ENCODE measurements around the gene TCHH. TPM values are rescaled to one million over a fixed set of nuclear protein-coding genes. Genes with fewer than 3 reads are reported as not detected.
A peak's percentile ranks its signal among the peaks of the same experiment; 100 is the strongest.

TCHH gene
- total and polyA plus RNA-seq, 2 donors: 0.11 TPM; not detected in 1

DNA sequence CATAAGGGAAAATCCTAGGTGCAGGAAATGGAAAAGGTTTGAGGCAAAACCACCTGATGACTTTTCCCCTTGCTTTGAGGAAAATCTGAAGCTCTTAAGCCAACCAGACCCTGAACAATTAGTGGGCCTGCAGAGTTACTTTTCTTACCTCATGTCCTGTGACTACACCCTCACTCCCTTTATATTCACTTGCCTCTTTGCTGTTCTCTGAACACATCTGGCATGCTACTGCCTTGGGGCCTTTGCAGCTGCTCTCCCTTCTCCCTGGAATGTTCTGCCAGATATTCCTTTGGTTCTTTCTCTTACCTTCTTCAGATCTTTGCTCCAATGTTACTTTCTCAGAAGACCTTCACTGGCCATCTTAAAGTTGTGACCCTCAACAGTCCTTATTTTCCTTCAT, 22.0 kb upstream of the TCHH start:
- H3K27ac ChIP-seq (ENCODE audit: low read depth): no peak overlapping the region
- no peak for DNase-seq (ENCODE audit: extremely low spot score)
- H3K4me1 ChIP-seq (ENCODE audit: insufficient read depth): no peaks in the 10 kb centered on the region
- no peaks in the 10 kb centered on the region for H3K36me3 ChIP-seq (ENCODE audit: insufficient read depth)
- H3K4me3 ChIP-seq (ENCODE audit: low read depth, low read length): no peak overlapping the region

DNA sequence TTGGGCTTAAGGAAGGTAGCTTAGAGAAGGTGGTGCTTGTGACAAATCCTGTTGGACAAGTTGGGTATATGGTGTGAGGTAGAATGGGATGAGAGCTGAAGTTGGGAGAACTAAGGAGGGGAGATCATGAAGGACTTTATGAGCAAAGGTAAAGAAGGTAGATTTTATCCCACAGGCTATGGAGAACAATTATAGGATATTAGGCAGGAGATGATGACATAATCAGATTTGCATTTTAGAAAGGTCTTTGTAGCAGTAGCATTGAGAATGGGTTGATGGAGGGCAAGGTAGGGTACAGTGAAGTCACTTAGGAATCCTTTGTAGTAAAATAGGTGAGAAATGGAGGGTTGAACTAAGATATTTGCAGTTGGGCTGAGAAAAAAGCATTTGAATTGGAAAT, 14.9 kb upstream of the TCHH start:
- H3K4me1 ChIP-seq (ENCODE audit: insufficient read depth): no peaks in the 10 kb centered on the region
- no peaks in the 10 kb centered on the region for H3K36me3 ChIP-seq (ENCODE audit: insufficient read depth)
- H3K4me3 ChIP-seq (ENCODE audit: low read depth, low read length): no peak overlapping the region
- no peak overlapping the region for H3K27ac ChIP-seq (ENCODE audit: low read depth)
- DNase-seq (ENCODE audit: extremely low spot score): no peak

DNA sequence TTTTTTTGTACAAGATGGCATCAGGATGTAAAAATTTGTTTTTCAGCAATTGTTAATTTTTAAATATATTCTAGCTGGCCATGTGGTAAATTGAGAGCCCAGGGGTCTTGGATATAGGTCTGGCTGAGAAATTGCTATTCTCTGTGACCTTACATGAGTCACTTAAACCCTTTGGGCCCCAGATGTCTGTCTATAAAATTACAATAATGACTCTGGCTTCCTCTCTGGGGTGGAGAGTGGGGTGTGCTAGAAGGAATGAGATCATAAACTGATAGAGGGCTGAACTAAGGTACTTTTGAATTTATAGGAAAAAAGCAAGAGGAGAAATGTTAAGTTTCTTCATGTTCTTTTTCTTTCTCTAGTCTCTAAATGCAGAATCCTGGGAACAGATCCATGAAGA, 12.4 kb upstream of the TCHH start:
- H3K27ac ChIP-seq (ENCODE audit: low read depth): no peak overlapping the region
- no peak overlapping the region for H3K4me3 ChIP-seq (ENCODE audit: low read depth, low read length)
- no peaks in the 10 kb centered on the region for H3K36me3 ChIP-seq (ENCODE audit: insufficient read depth)

DNA sequence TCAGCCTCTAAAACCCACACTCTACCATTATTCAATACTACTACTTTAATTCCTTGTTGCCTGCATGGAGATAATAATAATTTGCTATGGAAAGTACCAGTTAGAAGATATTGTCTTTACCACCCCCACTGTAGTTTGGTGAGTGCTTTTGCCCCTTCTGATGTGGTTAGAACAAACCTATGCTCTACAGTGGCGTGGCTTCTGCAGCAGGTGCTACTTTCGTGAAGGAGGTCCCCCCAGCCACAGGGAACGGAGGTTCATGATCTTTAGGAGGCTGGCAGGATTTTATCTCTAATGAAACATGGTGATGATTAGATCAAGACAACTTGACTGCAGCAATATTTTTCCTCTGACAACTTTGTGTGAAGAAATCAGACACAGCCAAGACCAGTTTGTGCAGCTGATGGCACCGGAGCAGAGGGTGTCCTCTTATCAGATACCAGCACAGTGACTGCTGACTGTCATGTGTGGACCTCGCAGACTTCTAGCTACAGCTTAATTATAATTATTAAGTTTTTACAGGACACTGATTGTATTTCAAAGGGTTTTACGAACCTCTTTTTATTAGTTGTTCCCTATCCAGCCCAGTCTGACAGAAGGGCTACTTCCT, 10.7 kb upstream of the TCHH start:
- DNase-seq (ENCODE audit: extremely low spot score): no peak
- no peak overlapping the region for H3K27ac ChIP-seq (ENCODE audit: low read depth)
- WGBS: 46% methylated on average over 6 of the region's 6 CpGs

More for the DNA sequence above, 12.4 kb upstream of the TCHH start:
- no peak for DNase-seq (ENCODE audit: extremely low spot score)
- H3K4me1 ChIP-seq (ENCODE audit: insufficient read depth): no peaks in the 10 kb centered on the region

DNA sequence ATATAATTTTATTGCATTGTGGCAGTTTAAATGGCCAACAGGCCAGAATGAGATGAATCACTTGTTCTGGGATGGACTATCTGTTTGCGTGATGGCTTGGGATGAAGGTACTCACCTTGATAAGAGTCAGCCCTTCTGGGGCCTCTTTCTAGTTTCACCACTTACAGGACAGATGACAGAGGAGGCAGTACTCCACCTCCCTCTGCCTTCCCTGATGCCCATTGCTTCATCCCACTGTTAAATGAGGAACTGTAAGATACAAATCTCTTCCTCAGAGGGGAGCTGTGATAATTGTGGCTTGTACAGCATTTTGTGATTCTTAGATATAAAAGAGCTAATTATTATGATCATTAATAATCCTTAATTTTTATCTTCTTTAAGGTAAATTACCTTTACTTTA, 3.7 kb upstream of the TCHH start:
- Histone ChIP-seq H3K4me1 (ENCODE audit: insufficient read depth) (no peaks in the 10 kb centered on the region), H3K36me3 (ENCODE audit: insufficient read depth) (no peaks in the 10 kb centered on the region), H3K4me3 (ENCODE audit: low read depth, low read length) (no peak overlapping the region), H3K27ac (ENCODE audit: low read depth) (no peak overlapping the region)
- DNase-seq (ENCODE audit: extremely low spot score): no peak
- WGBS: 87% methylated on average over 1 of the region's 1 CpG

More for the DNA sequence above, 10.7 kb upstream of the TCHH start:
- Histone ChIP-seq H3K4me1 (ENCODE audit: insufficient read depth) (no peaks in the 10 kb centered on the region), H3K4me3 (ENCODE audit: low read depth, low read length) (no peak overlapping the region), H3K36me3 (ENCODE audit: insufficient read depth) (no peaks in the 10 kb centered on the region)

DNA sequence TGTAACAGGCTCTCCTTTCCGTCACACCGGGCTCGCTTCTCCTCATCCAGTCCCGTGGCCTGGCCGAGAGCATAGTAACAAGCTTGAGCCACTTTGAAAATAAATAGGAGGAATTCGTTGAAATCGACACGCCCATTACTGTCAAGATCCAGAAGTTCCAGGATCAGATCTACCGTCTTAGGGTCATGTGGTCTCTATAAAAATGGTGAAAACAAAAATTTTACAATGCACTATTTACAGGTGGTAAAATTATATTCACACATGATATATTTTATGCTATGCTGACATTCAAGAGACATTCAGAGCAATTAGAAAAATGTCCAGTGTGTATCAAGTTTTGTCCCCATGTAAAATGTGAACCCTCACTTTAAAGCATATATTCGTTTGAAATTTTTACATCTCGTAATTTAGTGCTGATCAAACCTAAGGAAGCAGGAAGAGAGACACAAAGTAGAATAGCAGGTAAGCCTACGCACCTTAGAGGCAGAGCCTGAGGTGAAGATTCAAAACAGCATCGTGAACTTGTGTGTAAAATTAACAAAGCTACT, 2.3 kb downstream of the TCHH start:
- 21% methylated on average over 13 of the region's 13 CpGs for WGBS
- Histone ChIP-seq H3K27ac (ENCODE audit: low read depth) (no peak overlapping the region), H3K4me1 (ENCODE audit: insufficient read depth) (no peaks in the 10 kb centered on the region), H3K36me3 (ENCODE audit: insufficient read depth) (no peaks in the 10 kb centered on the region), H3K4me3 (ENCODE audit: low read depth, low read length) (peak overlapping the region; percentile 6)
- no peak for DNase-seq (ENCODE audit: extremely low spot score)

DNA sequence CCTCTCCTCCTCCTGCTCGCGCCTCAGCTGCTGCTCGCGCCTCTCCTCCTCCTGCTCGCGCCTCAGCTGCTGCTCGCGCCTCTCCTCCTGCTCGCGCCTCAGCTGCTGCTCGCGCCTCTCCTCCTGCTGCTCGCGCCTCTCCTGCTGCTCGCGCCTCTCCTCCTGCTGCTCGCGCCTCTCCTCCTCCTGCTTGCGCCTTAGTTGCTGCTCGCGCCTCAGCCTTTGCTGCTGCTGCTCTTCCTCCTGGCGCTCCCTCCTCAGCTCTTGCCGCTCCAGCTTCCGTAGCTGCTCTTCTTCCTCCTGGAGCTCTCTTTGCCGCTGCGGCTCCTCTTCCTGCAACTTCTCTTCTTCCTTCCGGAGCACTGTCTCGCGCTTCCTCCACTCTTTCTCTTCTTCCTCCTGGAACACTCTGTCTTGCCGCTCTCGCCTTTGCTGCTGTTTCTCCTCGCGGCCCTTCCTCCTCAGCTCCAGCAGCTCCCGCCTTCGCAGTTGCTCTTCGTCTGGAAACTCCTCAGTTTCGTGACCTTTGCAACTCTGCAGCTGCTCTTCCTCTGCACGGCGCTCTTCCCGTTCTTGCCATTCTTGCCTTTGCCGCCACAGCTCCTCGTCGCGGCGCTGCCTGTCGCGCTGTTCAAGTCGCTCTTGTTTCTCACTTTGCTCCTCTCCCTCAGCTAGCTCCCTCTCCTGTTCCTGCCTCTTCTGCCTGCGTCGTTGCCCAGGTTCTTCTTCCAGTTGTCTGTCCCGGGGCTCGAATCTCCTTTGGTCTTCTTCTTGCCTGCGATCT, 3.0 kb downstream of the TCHH start:
- Histone ChIP-seq H3K36me3 (ENCODE audit: insufficient read depth) (no peaks in the 10 kb centered on the region), H3K27ac (ENCODE audit: low read depth) (no peak overlapping the region), H3K4me1 (ENCODE audit: insufficient read depth) (no peaks in the 10 kb centered on the region), H3K4me3 (ENCODE audit: low read depth, low read length) (peak overlapping the region; percentile 6)
- WGBS: 2% methylated on average over 53 of the region's 53 CpGs
- DNase-seq (ENCODE audit: extremely low spot score): no peak

DNA sequence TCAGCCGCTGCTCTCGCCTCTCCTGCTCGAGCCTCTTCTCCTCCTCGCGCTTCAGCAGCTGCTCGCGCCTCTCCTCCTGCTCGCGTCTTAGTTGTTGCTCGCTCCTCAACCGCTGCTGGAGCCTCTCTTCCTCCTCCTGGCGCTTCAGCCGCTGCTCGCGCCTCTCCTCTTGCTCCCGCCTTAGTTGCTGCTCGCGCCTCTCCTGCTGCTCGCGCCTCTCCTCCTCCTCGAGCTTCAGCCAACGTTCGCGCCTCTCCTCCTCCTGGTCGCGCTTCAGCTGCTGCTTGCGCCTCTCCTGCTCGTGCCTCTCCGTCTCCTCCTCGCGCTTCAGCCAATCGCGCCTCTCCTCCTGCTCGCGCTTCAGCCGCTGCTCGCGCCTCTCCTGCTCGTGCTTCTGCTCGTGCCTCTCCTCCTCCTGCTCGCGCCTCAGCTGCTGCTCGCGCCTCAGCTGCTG, 3.7 kb downstream of the TCHH start:
- Histone ChIP-seq H3K4me1 (ENCODE audit: insufficient read depth) (no peaks in the 10 kb centered on the region), H3K36me3 (ENCODE audit: insufficient read depth) (no peaks in the 10 kb centered on the region), H3K4me3 (ENCODE audit: low read depth, low read length) (peak overlapping the region; percentile 42), H3K27ac (ENCODE audit: low read depth) (no peak overlapping the region)
- WGBS: under 1% methylated on average over 44 of the region's 44 CpGs
- no peak for DNase-seq (ENCODE audit: extremely low spot score)

DNA sequence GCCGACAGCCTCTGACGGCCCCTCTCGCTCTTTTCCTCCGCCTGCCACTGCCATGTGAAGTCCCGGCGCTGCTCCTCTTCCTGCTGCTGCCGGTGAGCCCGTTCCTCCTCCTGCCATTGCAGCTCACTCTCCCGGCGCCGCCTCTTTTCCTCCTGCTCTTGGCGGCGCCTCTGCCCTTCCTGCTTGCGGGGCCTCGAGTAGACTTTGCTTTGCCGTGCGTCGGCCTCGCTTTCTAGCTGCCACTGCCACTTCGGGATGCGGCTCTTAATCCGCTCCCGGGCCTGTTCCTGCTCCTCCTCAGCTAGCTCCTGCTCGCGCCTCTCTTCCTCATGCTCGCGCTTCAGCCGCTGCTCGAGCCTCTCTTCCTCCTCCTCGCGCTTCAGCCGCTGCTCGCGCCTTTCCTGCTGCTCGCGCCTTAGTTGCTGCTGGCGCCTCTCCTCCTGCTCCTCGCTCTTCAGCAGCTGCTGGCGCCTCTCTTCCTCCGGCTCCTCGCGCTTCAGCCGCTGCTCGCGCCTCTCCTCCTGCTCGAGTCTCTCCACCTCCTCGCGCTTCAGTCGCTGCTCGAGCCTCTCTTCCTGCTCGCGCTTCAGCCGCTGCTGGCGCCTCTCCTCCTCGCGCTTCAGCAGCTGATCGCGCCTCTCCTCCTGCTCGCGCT, 4.3 kb downstream of the TCHH start:
- DNase-seq (ENCODE audit: extremely low spot score): no peak
- under 1% methylated on average over 60 of the region's 60 CpGs for WGBS
- H3K4me1 ChIP-seq (ENCODE audit: insufficient read depth): no peaks in the 10 kb centered on the region

DNA sequence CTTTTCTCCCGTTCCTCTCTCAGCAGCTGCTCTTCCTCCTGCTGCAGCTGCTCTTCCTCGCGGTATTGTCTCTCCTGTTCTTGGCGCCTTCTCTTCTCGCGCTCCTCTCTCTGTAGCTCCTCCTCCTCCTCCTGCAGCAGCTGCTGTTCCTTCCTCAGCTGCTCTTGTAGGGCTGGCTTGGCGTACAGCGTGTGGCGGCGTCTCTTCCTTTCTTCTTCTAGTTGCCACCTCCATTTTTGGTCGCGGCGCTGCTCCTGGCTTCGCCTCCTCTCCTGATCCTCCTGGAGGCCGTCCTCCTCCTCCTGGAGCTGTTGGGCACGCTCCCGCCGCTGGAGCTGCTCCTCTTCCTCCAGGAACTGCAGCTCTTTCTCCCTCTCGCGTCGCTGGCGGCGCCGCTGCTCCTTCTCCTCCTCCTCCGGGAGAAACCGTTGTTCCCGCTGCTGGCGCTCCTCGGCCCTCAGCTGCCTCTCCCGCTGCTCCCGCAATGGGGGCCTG, 4.8 kb downstream of the TCHH start:
- peak overlapping the region; percentile 42 for H3K4me3 ChIP-seq (ENCODE audit: low read depth, low read length)
- H3K36me3 ChIP-seq (ENCODE audit: insufficient read depth): no peaks in the 10 kb centered on the region
- H3K27ac ChIP-seq (ENCODE audit: low read depth): no peak overlapping the region
- 2% methylated on average over 31 of the region's 31 CpGs for WGBS
- H3K4me1 ChIP-seq (ENCODE audit: insufficient read depth): no peaks in the 10 kb centered on the region
- no peak for DNase-seq (ENCODE audit: extremely low spot score)

More for the DNA sequence above, 4.3 kb downstream of the TCHH start:
- Histone ChIP-seq H3K27ac (ENCODE audit: low read depth) (no peak overlapping the region), H3K4me3 (ENCODE audit: low read depth, low read length) (peak overlapping the region; percentile 42), H3K36me3 (ENCODE audit: insufficient read depth) (no peaks in the 10 kb centered on the region)

DNA sequence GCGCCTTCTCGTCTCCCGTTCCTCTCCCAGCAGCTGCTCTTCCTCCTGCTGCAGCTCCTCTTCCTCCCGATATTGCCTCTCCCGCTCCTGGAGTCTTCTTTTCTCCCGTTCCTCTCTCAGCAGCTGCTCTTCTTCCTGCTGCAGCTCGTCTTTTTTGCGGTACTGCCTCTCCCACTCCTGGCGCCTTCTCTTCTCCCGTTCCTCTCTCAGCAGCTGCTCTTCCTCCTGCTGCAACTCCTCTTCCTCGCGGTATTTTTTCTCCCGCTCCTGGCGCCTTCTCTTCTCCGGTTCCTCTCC, 5.3 kb downstream of the TCHH start:
- no peak for DNase-seq (ENCODE audit: extremely low spot score)
- Histone ChIP-seq H3K4me1 (ENCODE audit: insufficient read depth) (no peaks in the 10 kb centered on the region), H3K27ac (ENCODE audit: low read depth) (no peak overlapping the region), H3K4me3 (ENCODE audit: low read depth, low read length) (peak overlapping the region; percentile 42), H3K36me3 (ENCODE audit: insufficient read depth) (no peaks in the 10 kb centered on the region)
- 11% methylated on average over 15 of the region's 15 CpGs for WGBS

DNA sequence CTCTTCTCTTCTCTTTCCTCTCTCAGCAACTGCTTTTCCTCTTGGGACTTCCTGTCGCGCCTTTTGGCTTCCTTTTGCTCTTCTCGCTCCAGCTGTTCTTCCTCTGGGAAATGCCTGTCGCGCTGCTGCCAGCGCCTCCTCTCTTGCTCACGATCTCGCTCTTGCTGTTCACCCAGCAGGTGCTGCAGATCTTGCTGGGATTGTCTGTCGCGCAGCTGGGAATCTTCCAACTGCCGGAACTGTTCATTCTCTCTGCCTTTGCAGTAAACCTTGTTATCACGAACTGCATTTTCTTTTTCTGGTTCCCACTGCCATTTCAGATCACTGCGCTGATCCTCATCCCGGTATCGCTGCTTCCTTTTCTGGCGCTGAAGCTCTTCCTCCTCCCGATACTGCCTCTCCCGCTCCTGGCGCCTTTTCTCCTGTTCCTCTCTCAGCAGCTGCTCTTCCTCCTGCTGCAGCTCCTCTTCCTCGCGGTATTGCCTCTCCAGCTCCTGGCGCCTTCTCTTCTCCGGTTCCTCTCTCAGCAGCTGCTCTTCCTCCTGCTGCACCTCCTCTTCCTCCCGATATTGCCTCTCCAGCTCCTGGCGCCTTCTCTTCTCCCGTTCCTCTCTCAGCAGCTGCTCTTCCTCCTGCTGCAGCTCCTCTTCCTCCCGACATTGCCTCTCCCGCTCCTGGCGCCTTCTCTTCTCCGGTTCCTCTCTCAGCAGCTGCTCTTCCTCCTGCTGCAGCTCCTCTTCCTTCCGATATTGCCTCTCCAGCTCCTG, 5.8 kb downstream of the TCHH start:
- no peak for DNase-seq (ENCODE audit: extremely low spot score)
- H3K4me1 ChIP-seq (ENCODE audit: insufficient read depth): no peaks in the 10 kb centered on the region
- 10% methylated on average over 31 of the region's 31 CpGs for WGBS
- H3K36me3 ChIP-seq (ENCODE audit: insufficient read depth): no peaks in the 10 kb centered on the region
- peak overlapping the region; percentile 2 for H3K4me3 ChIP-seq (ENCODE audit: low read depth, low read length)
- H3K27ac ChIP-seq (ENCODE audit: low read depth): no peak overlapping the region

DNA sequence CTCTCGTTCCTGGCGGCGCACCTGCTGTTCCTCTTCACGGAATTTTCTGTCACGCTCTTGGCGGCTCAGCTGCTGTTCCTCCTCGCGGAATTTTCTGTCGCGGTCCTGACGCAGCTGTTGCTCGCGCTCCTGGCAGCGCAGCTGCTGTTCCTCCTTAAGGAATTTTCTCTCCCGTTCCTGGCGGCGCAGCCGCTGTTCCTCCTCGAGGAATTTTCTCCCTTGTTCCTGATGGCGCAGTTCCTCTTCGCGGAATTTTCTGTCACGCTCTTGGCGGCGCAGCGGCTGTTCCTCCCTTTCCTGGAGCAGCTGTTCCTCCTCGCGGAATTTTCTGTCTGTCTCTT, 6.4 kb downstream of the TCHH start:
- DNase-seq (ENCODE audit: extremely low spot score): no peak
- whole genome bisulfite sequencing: 15% methylated on average over 28 of the region's 28 CpGs

More for the DNA sequence above, 6.4 kb downstream of the TCHH start:
- Histone ChIP-seq H3K36me3 (ENCODE audit: insufficient read depth) (no peaks in the 10 kb centered on the region), H3K4me3 (ENCODE audit: low read depth, low read length) (no peak overlapping the region), H3K4me1 (ENCODE audit: insufficient read depth) (no peaks in the 10 kb centered on the region), H3K27ac (ENCODE audit: low read depth) (no peak overlapping the region)

Data from urinary bladder (tissue), 4 donors.